ENCODE measurements around the gene ZBTB16. TPM values are rescaled to one million over a fixed set of nuclear protein-coding genes. Genes with fewer than 3 reads are reported as not detected.

Gene ZBTB16
- total and polyA plus RNA-seq, 7 experiments from 2014 or later: 3.0 to 22.1 (median 7.2) TPM

GRCh38 chr11:114085965-114086793 lies 26.7 kb downstream of the ZBTB16 start:
- intact Hi-C loops (cut with micrococcal nuclease): no loop called here
- ChIA-PET CTCF (interaction anchor here (0.7 kb wide), 2 partner anchors 25 to 108 kb away, joined by 3 read pairs; no protein-coding TSS in a partner anchor), POLR2A (no interaction called here)
- no peak for DNase-seq
- H3K4me3 Mint-ChIP-seq: no peak overlapping the region
- no peak overlapping the region for H3K27ac ChIP-seq (ENCODE audit: low read depth, low read length)
- H3K27ac Mint-ChIP-seq: peak overlapping the region in 2 of 9 donors; percentile 15 to 51
- peaks cover 14 to 64% (median 26%) of the 10 kb centered on the region in 7 donors for H3K4me1 Mint-ChIP-seq
- H3K27me3 Mint-ChIP-seq: peaks cover 0 to 30% (median 6%) of the 10 kb centered on the region in 5 donors
- no peak overlapping the region for H3K4me3 ChIP-seq (ENCODE audit: low read length)
- no peaks in the 10 kb centered on the region for H3K27me3 ChIP-seq (ENCODE audit: control insufficient read depth in 2 of 2, insufficient read depth in 2 of 2, low read length in 2 of 2)
- H3K4me1 ChIP-seq (ENCODE audit: control insufficient read depth in 2 of 2, insufficient read depth in 2 of 2, low read length in 2 of 2): peaks cover 6 to 10% of the 10 kb centered on the region in 2 donors
- H3K9me3 Mint-ChIP-seq: peaks cover 0 to 7% (median 0%) of the 10 kb centered on the region in 11 donors
- no peak for ATAC-seq
- H3K36me3 ChIP-seq (ENCODE audit: control insufficient read depth in 2 of 3, insufficient read depth in 3 of 3, low read length in 3 of 3): no peaks in the 10 kb centered on the region
- H3K36me3 Mint-ChIP-seq: peaks cover 0 to 12% (median 0%) of the 10 kb centered on the region in 5 donors
- H3K9me3 ChIP-seq (ENCODE audit: control insufficient read depth in 2 of 3, low read length in 3 of 3): no peaks in the 10 kb centered on the region

GRCh38 chr11:114087025-114087424 lies 27.5 kb downstream of the ZBTB16 start:
- peaks cover 0 to 7% (median 0%) of the 10 kb centered on the region in 11 donors for H3K9me3 Mint-ChIP-seq
- H3K27me3 Mint-ChIP-seq: peaks cover 0 to 24% (median 6%) of the 10 kb centered on the region in 5 donors
- peak overlapping the region in 3 of 9 donors; percentile 26 to 74 (median 55) for H3K27ac Mint-ChIP-seq
- H3K4me1 ChIP-seq (ENCODE audit: control insufficient read depth in 2 of 2, insufficient read depth in 2 of 2, low read length in 2 of 2): peaks cover 6 to 10% of the 10 kb centered on the region in 2 donors
- ChIA-PET POLR2A (no interaction called here), CTCF (interaction anchor here (0.7 kb wide), 1 partner anchor 107 kb away, joined by 3 read pairs; no protein-coding TSS in a partner anchor)
- no peaks in the 10 kb centered on the region for H3K36me3 ChIP-seq (ENCODE audit: control insufficient read depth in 2 of 3, insufficient read depth in 3 of 3, low read length in 3 of 3)
- no peaks in the 10 kb centered on the region for H3K27me3 ChIP-seq (ENCODE audit: control insufficient read depth in 2 of 2, insufficient read depth in 2 of 2, low read length in 2 of 2)
- H3K4me1 Mint-ChIP-seq: peaks cover 8 to 65% (median 26%) of the 10 kb centered on the region in 7 donors
- intact Hi-C loops (cut with micrococcal nuclease): no loop called here
- H3K27ac ChIP-seq (ENCODE audit: low read depth, low read length): no peak overlapping the region
- H3K4me3 Mint-ChIP-seq: peak overlapping the region in 2 of 10 donors; percentile 51 to 60
- peaks cover 0 to 10% (median 0%) of the 10 kb centered on the region in 5 donors for H3K36me3 Mint-ChIP-seq
- ATAC-seq: peak; percentile 42
- H3K4me3 ChIP-seq (ENCODE audit: low read length): no peak overlapping the region
- no peaks in the 10 kb centered on the region for H3K9me3 ChIP-seq (ENCODE audit: control insufficient read depth in 2 of 3, low read length in 3 of 3)
- no peak for DNase-seq

- Mint-ChIP-seq H3K27ac (peak overlapping the region in 1 of 9 donors; percentile 26), H3K9me3 (peaks cover 0 to 7% (median 0%) of the 10 kb centered on the region in 11 donors), H3K4me3 (no peak overlapping the region), H3K27me3 (peaks cover 0 to 19% (median 6%) of the 10 kb centered on the region in 5 donors), H3K4me1 (peaks cover 12 to 66% (median 27%) of the 10 kb centered on the region in 7 donors), H3K36me3 (peaks cover 0 to 10% (median 0%) of the 10 kb centered on the region in 5 donors)
- no peaks in the 10 kb centered on the region for H3K9me3 ChIP-seq (ENCODE audit: control insufficient read depth in 2 of 3, low read length in 3 of 3)
- H3K27ac ChIP-seq (ENCODE audit: low read depth, low read length): no peak overlapping the region
- no peaks in the 10 kb centered on the region for H3K36me3 ChIP-seq (ENCODE audit: control insufficient read depth in 2 of 3, insufficient read depth in 3 of 3, low read length in 3 of 3)
- H3K4me1 ChIP-seq (ENCODE audit: control insufficient read depth in 2 of 2, insufficient read depth in 2 of 2, low read length in 2 of 2): peaks cover 0 to 10% of the 10 kb centered on the region in 2 donors
- no peaks in the 10 kb centered on the region for H3K27me3 ChIP-seq (ENCODE audit: control insufficient read depth in 2 of 2, insufficient read depth in 2 of 2, low read length in 2 of 2)
- H3K4me3 ChIP-seq (ENCODE audit: low read length): no peak overlapping the region
- DNase-seq: no peak
- CTCF ChIA-PET: no interaction called here
- intact Hi-C loops (cut with micrococcal nuclease): no loop called here
- POLR2A ChIA-PET: no interaction called here
- no peak for ATAC-seq
These were observed 28.7 kb downstream of the ZBTB16 start for GRCh38 chr11:114088216-114088615.

GRCh38 chr11:114088836-114089235 lies 29.3 kb downstream of the ZBTB16 start:
- Histone ChIP-seq H3K27me3 (ENCODE audit: control insufficient read depth in 2 of 2, insufficient read depth in 2 of 2, low read length in 2 of 2) (no peaks in the 10 kb centered on the region), H3K4me3 (ENCODE audit: low read length) (no peak overlapping the region), H3K36me3 (ENCODE audit: control insufficient read depth in 2 of 3, insufficient read depth in 3 of 3, low read length in 3 of 3) (no peaks in the 10 kb centered on the region), H3K9me3 (ENCODE audit: control insufficient read depth in 2 of 3, low read length in 3 of 3) (no peaks in the 10 kb centered on the region), H3K27ac (ENCODE audit: low read depth, low read length) (no peak overlapping the region), H3K4me1 (ENCODE audit: control insufficient read depth in 2 of 2, insufficient read depth in 2 of 2, low read length in 2 of 2) (peaks cover 0 to 10% of the 10 kb centered on the region in 2 donors)
- Mint-ChIP-seq H3K27ac (peak overlapping the region in 2 of 9 donors; percentile 7 to 26), H3K4me3 (no peak overlapping the region), H3K36me3 (peaks cover 0 to 10% (median 4%) of the 10 kb centered on the region in 5 donors), H3K4me1 (peaks cover 7 to 63% (median 21%) of the 10 kb centered on the region in 7 donors), H3K27me3 (peaks cover 0 to 12% (median 1%) of the 10 kb centered on the region in 5 donors), H3K9me3 (peaks cover 0 to 7% (median 0%) of the 10 kb centered on the region in 11 donors)
- DNase-seq: no peak
- POLR2A ChIA-PET: no interaction called here
- no peak for ATAC-seq
- CTCF ChIA-PET: no interaction called here
- intact Hi-C loops (cut with micrococcal nuclease): no loop called here

- CTCF ChIA-PET: no interaction called here
- peaks cover 0 to 10% of the 10 kb centered on the region in 2 donors for H3K4me1 ChIP-seq (ENCODE audit: control insufficient read depth in 2 of 2, insufficient read depth in 2 of 2, low read length in 2 of 2)
- intact Hi-C loops (cut with micrococcal nuclease): no loop called here
- no peak overlapping the region for H3K4me3 ChIP-seq (ENCODE audit: low read length)
- POLR2A ChIA-PET: no interaction called here
- Mint-ChIP-seq H3K9me3 (peaks cover 0 to 7% (median 0%) of the 10 kb centered on the region in 11 donors), H3K4me3 (no peak overlapping the region), H3K27ac (peak overlapping the region in 1 of 9 donors; percentile 35), H3K36me3 (peaks cover 0 to 10% (median 4%) of the 10 kb centered on the region in 5 donors), H3K4me1 (peaks cover 6 to 55% (median 18%) of the 10 kb centered on the region in 7 donors), H3K27me3 (peaks cover 0 to 9% (median 0%) of the 10 kb centered on the region in 5 donors)
- no peaks in the 10 kb centered on the region for H3K9me3 ChIP-seq (ENCODE audit: control insufficient read depth in 2 of 3, low read length in 3 of 3)
- no peak overlapping the region for H3K27ac ChIP-seq (ENCODE audit: low read depth, low read length)
- no peak for ATAC-seq
- no peak for DNase-seq
- no peaks in the 10 kb centered on the region for H3K36me3 ChIP-seq (ENCODE audit: control insufficient read depth in 2 of 3, insufficient read depth in 3 of 3, low read length in 3 of 3)
- H3K27me3 ChIP-seq (ENCODE audit: control insufficient read depth in 2 of 2, insufficient read depth in 2 of 2, low read length in 2 of 2): no peaks in the 10 kb centered on the region
These were observed 30.2 kb downstream of the ZBTB16 start for GRCh38 chr11:114089748-114090147.

GRCh38 chr11:114090225-114090910 lies 30.9 kb downstream of the ZBTB16 start:
- Histone ChIP-seq H3K27ac (ENCODE audit: low read depth, low read length) (no peak overlapping the region), H3K27me3 (ENCODE audit: control insufficient read depth in 2 of 2, insufficient read depth in 2 of 2, low read length in 2 of 2) (no peaks in the 10 kb centered on the region), H3K9me3 (ENCODE audit: control insufficient read depth in 2 of 3, low read length in 3 of 3) (no peaks in the 10 kb centered on the region), H3K4me1 (ENCODE audit: control insufficient read depth in 2 of 2, insufficient read depth in 2 of 2, low read length in 2 of 2) (peaks cover 0 to 10% of the 10 kb centered on the region in 2 donors), H3K36me3 (ENCODE audit: control insufficient read depth in 2 of 3, insufficient read depth in 3 of 3, low read length in 3 of 3) (no peaks in the 10 kb centered on the region), H3K4me3 (ENCODE audit: low read length) (no peak overlapping the region)
- H3K27me3 Mint-ChIP-seq: peaks cover 0 to 6% (median 0%) of the 10 kb centered on the region in 5 donors
- no peak overlapping the region for H3K4me3 Mint-ChIP-seq
- peak overlapping the region in 1 of 9 donors; percentile 35 for H3K27ac Mint-ChIP-seq
- CTCF ChIA-PET: no interaction called here
- intact Hi-C loops (cut with micrococcal nuclease): no loop called here
- H3K9me3 Mint-ChIP-seq: peaks cover 0 to 7% (median 0%) of the 10 kb centered on the region in 11 donors
- DNase-seq (no peak), ATAC-seq (no peak)
- peaks cover 0 to 10% (median 4%) of the 10 kb centered on the region in 5 donors for H3K36me3 Mint-ChIP-seq
- POLR2A ChIA-PET: no interaction called here
- peaks cover 6 to 53% (median 18%) of the 10 kb centered on the region in 7 donors for H3K4me1 Mint-ChIP-seq

Measured in naive thymus-derived CD4-positive, alpha-beta T cell (primary cell).